Activated CD4-positive, CD25-positive, alpha-beta regulatory T cell treated with anti-CD3 and anti-CD28 coated beads, Interleukin-2, amount 50 U/mL, for 24 hours (primary cell): ENCODE measurements around the gene F8.
"Not testable (repeated sequence)": the region's sequence is repeated elsewhere in the genome, so short reads cannot be mapped to it uniquely, and the experiment has no call there.

ENCODE experiments used
- ATAC-seq, 2 donors: fragments of 150-1000 bp; cut with Tn5 transposase; one replicate each; pipeline ENCODE4 v1.10.0; 2021; ENCODE audit warnings: mild to moderate bottlenecking in 1 of 2, moderate library complexity in 1 of 2

The F8 gene

GRCh38 chrX:155028877-155029291 lies 6.4 kb upstream of the F8 start:
- ATAC-seq, result no peak

- peak in 1 of 2 donors; percentile 15 for ATAC-seq
These were observed 5.6 kb upstream of the F8 start for GRCh38 chrX:155028129-155028528.

GRCh38 chrX:155027509-155028066 lies 5.1 kb upstream of the F8 start:
- peak; percentile 33 for ATAC-seq

GRCh38 chrX:155026727-155027508 lies 4.4 kb upstream of the F8 start, which contains the start of gene FUNDC2:
Gene FUNDC2, plus strand, starts transcription at chrX:155026844. Its CDS starts 95 bp downstream, at chrX:155026939.
- ATAC-seq, result peak; percentile 89

- ATAC-seq, result no peak
These were observed 3.9 kb upstream of the F8 start for GRCh38 chrX:155026420-155026726.

- no peak for ATAC-seq
These were observed 1.6 kb upstream of the F8 start for GRCh38 chrX:155023907-155024833.

- no peak for ATAC-seq
These were observed 1.9 kb downstream of the F8 start for GRCh38 chrX:155020591-155020990.

GRCh38 chrX:155009994-155010472 lies 12.5 kb downstream of the F8 start:
- ATAC-seq, result no peak

GRCh38 chrX:155008578-155008977 lies 13.9 kb downstream of the F8 start:
- ATAC-seq, result not testable (repeated sequence)

- not testable (repeated sequence) for ATAC-seq
These were observed 15.4 kb downstream of the F8 start for GRCh38 chrX:155006913-155007671.

GRCh38 chrX:155006379-155006778 lies 16.1 kb downstream of the F8 start:
- not testable (repeated sequence) for ATAC-seq

- ATAC-seq, result no peak
These were observed 17.3 kb downstream of the F8 start for GRCh38 chrX:155005190-155005589.

GRCh38 chrX:155001873-155002272 lies 20.6 kb downstream of the F8 start:
- ATAC-seq, result no peak

GRCh38 chrX:155000841-155001240 lies 21.7 kb downstream of the F8 start:
- ATAC-seq, result no peak

- ATAC-seq, result no peak
These were observed 24.2 kb downstream of the F8 start for GRCh38 chrX:154998204-154998880.

- peak in 1 of 2 donors; percentile 48 for ATAC-seq
These were observed 31.0 kb downstream of the F8 start for GRCh38 chrX:154991476-154991875.

- no peak for ATAC-seq
These were observed 31.5 kb downstream of the F8 start for GRCh38 chrX:154991039-154991438.

- no peak for ATAC-seq
These were observed 32.0 kb downstream of the F8 start for GRCh38 chrX:154990496-154990895.

GRCh38 chrX:154988719-154989118 lies 33.8 kb downstream of the F8 start:
- no peak for ATAC-seq

- no peak for ATAC-seq
These were observed 34.6 kb downstream of the F8 start for GRCh38 chrX:154987940-154988339.

GRCh38 chrX:154986826-154987575 lies 35.5 kb downstream of the F8 start:
- no peak for ATAC-seq
